HG03108 (cell line): ENCODE data around the gene EMILIN1.
"Not testable (repeated sequence)": the region's sequence is repeated elsewhere in the genome, so short reads cannot be mapped to it uniquely, and the experiment has no call there.

Experiments used
- ATAC-seq: cut with Tn5 transposase; IDR thresholded peaks from one replicate; pipeline ENCODE4 v1.9.1; 2021; ENCODE audit warnings: moderate library complexity; ENCODE audit not compliant: unreplicated experiment

EMILIN1 gene

GRCh38 chr2:27092696-27093429 lies 14.4 kb downstream of the EMILIN1 start:
- ATAC-seq: no peak

GRCh38 chr2:27093430-27094352 lies 15.3 kb downstream of the EMILIN1 start:
- ATAC-seq: no peak

- no peak for ATAC-seq
Observed at GRCh38 chr2:27094353-27094984, 16.1 kb downstream of the EMILIN1 start.

GRCh38 chr2:27095427-27095744 lies 17.0 kb downstream of the EMILIN1 start:
- ATAC-seq: no peak

- ATAC-seq: no peak
Observed at GRCh38 chr2:27095745-27096651, 17.6 kb downstream of the EMILIN1 start.

- no peak for ATAC-seq
Observed at GRCh38 chr2:27096748-27097297, 18.4 kb downstream of the EMILIN1 start.

GRCh38 chr2:27097341-27097740 lies 18.9 kb downstream of the EMILIN1 start:
- no peak for ATAC-seq

GRCh38 chr2:27099334-27099955 lies 21.0 kb downstream of the EMILIN1 start:
- no peak for ATAC-seq

GRCh38 chr2:27100036-27100435 lies 21.6 kb downstream of the EMILIN1 start:
- no peak for ATAC-seq

GRCh38 chr2:27102329-27102728 lies 23.9 kb downstream of the EMILIN1 start:
- ATAC-seq: no peak

GRCh38 chr2:27105981-27106380 lies 27.6 kb downstream of the EMILIN1 start:
- ATAC-seq: no peak

- ATAC-seq: no peak
Observed at GRCh38 chr2:27108221-27108620, 29.8 kb downstream of the EMILIN1 start.

GRCh38 chr2:27109083-27109482 lies 30.7 kb downstream of the EMILIN1 start:
- ATAC-seq: no peak

GRCh38 chr2:27110603-27111352 lies 32.4 kb downstream of the EMILIN1 start:
- not testable (repeated sequence) for ATAC-seq

GRCh38 chr2:27111392-27112078 lies 33.1 kb downstream of the EMILIN1 start:
- not testable (repeated sequence) for ATAC-seq

GRCh38 chr2:27115519-27115918 lies 37.1 kb downstream of the EMILIN1 start:
- no peak for ATAC-seq

- no peak for ATAC-seq
Observed at GRCh38 chr2:27117995-27118524, 39.6 kb downstream of the EMILIN1 start.
